Measurements from ENCODE around the gene RRP1.

The RRP1 gene

DNA sequence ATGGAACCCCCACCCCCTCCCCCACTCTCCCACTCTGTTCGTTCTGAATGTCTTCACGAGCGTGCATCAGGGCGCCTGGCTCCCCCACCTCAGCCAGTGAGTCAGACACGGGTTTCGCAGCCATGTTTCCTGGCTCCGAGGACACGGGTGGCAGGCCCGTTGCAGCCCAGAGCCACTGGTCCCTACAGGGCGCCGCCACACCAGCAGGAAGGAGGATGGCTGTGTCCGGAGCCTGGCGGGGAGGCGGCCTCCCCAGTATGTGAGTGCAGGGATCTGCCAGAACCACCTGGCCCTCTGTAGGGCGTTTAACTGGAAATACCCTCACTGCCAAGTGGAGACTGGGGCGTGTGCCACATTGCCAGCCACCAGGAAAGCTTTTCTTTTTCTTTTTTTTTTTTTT is 31.8 kb upstream of the RRP1 start:
- DNase-seq = peak in 24 of 42 donors; percentile 27 to 79 (median 45)
- intact Hi-C loops (cut with DNase I) = no loop called here

DNA sequence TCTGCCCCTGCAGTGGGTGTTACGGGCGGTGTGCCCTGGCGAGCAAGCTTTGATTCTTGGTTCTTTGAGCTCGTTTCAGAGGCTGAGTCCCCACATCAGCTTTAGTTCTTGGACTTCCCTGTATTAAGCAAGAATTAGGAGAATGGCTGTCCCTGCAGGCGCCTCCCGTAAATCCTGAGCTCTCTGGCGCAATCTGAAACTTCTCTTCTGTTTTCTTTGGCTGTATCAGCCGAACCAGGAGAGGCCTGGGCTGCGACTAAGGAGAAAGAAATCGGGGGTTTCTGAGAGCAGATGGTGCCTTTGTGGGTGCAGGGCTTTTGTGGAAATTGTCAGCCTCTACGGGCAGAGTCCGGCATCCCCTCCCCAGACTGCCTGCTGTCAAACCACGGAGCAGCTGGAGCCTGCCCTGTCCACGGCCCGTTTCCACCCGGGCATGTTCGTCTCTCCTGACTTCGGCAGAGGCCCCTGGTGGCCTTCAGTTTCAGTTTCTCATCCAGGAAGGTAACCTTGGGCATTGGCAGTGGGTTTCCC is 31.2 kb upstream of the RRP1 start:
- intact Hi-C loops (cut with DNase I) = no loop called here

DNA sequence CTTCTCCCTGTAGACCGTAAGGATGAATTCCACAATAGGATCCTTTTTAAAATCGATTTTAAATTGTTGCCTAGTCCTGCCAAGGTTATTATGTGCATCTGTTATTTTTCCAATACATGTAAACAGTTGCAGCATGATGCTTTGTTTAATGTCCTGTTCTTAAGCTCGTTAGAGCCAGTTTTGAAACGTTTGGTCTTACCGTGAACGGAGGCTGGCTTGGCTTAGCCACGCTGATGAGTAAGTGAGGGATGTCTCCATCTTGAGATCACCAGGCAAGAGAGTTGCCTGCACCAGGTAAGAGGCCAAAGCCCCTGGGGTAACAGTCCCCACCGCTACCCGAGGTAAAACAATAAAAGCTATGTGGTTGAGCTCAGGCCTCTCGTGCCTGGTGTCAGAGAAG is 30.6 kb upstream of the RRP1 start:
- no peak for DNase-seq
- intact Hi-C loops (cut with DNase I) = no loop called here

More for the DNA sequence above, 31.2 kb upstream of the RRP1 start:
- peak in 4 of 42 donors; percentile 33 to 62 (median 41) for DNase-seq

DNA sequence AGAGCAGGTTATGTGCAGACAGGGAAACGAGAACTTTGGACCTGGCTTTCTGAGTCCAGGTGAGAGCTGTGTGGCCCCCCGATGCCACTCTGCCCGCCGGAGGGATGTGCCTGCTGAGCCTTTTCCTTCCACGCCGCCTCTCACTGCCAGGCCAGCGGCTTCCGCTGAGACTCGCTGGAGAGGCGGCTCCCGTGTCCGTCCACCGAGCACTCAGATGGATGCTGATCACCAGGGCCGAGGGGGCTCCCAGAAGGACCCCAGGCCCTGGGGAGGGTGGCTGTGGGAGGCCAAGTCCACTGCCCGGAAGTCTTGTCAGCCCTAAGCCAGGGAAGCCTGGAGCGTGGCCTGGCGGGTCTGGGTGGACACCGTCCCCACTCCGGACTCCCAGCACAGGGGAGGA is 29.7 kb upstream of the RRP1 start:
- intact Hi-C loops (cut with DNase I) = no loop called here
- no peak for DNase-seq

DNA sequence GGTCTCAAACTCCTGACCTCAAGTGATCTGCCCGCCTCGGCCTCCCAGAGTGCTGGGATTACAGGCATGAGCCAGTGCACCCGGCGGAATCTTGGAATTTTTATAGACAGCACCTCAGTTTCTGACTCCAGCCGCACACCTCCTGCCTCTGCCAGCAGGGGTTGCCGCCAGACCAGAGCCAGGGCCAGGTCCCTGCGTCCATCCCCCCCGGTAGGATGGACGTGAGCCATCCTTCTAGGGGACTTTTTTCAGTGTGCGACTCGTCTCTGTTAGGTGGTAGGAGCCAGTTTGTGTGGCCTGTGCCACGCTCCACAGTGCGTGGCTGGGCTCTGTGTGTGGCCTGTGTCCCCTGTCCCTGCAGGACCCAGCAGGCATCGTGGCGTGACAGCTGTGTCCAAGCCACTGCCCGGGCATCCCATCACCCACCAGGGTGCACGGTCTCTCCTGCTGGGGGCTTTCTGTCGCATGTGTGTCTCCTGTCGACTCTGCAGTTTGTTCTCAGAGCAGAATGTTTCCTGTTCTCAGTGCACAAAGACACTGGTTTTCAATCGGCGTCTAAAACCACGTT is 28.9 kb upstream of the RRP1 start:
- DNase-seq = no peak
- intact Hi-C loops (cut with DNase I) = no loop called here

DNA sequence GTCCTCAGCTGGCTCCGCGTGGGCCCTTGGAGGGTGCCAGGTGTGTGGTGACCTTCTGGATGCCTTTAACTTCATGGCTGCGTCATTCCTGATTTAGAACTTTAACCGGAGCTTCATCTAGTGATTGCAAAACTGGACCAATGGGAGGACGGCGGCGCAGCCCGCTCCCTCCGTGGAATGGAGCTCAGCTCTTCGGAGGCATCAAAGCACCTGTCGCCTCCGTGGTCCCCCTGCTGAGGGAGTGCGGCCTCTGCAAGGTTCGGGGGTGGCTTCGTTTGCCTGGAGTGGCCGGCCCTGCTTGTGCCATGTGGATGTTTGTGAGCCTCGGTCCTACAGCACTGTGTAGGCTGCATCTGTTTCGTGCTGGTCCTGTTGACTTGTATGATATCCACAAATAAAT is 27.5 kb upstream of the RRP1 start:
- intact Hi-C loops (cut with DNase I) = no loop called here
- no peak for DNase-seq

DNA sequence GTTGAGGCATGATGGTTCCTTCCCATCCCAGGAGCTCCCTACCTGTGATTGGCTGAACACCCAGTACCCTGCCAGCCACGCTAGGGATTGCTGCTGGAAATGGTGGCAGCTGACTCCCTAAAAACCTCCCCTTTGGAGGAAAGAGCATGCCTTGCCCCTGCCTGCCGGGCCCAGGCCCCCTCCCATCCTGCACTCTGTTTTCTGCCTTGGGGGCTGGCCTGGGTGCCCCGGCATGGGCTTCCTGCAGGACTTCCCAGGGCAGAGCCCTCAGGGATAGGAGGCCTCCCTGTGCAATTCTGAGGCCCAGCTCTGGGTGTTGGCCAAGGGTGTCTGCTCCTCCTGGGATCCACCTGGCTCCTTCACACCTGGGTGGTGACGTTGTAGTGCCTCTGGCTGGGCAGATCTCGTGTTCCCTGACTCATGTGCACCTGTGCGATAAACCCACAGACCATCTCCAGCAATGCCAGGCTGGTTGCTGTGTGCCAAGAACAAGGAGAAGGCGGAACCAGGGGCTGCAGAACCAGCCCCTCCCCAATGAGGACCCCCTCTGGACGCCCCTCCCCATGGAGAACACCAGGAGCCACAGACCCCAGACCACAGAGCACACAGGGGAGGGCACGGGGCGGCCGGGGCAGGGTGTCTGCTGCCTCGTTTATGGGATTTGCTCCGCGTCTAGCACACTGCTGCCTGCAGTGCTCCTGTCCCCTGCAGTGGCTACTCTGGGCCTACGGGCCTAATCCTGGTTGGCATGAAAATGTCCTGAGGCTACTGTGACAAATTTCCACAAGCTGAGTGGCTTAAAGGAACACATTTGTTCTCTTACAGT is 26.9 kb upstream of the RRP1 start:
- DNase-seq = no peak
- intact Hi-C loops (cut with DNase I) = no loop called here

DNA sequence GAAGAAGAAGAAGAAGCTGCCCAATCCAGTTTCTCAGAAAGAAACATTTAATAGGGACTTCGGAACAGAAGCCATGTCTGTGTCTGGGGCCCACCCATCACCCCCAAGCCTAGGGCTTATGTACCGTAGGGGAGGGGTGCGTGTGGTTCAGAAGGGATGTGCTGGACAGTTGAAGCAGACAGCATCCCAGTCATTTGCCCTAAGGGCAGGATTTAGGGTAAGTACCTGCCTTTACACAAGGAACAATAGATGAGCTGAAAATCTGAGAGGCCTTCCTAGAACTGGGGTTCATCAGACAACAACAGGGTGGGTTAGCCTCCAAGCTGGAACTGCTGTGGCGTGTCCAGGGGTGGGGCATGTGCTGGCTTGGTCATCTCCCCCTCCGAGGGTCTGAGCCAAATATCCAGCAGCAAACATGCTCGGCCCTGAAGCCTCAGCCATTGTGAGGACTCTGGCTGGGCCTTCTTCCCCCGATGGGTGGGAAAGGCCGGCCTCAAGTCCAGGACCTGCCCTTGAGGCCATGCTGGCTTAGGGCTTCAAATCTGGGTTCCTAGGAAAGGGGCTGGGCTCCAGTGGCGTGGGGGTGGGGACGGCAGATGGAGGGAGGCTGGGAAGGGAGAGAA is 25.4 kb upstream of the RRP1 start:
- intact Hi-C loops (cut with DNase I) = no loop called here
- DNase-seq = no peak

DNA sequence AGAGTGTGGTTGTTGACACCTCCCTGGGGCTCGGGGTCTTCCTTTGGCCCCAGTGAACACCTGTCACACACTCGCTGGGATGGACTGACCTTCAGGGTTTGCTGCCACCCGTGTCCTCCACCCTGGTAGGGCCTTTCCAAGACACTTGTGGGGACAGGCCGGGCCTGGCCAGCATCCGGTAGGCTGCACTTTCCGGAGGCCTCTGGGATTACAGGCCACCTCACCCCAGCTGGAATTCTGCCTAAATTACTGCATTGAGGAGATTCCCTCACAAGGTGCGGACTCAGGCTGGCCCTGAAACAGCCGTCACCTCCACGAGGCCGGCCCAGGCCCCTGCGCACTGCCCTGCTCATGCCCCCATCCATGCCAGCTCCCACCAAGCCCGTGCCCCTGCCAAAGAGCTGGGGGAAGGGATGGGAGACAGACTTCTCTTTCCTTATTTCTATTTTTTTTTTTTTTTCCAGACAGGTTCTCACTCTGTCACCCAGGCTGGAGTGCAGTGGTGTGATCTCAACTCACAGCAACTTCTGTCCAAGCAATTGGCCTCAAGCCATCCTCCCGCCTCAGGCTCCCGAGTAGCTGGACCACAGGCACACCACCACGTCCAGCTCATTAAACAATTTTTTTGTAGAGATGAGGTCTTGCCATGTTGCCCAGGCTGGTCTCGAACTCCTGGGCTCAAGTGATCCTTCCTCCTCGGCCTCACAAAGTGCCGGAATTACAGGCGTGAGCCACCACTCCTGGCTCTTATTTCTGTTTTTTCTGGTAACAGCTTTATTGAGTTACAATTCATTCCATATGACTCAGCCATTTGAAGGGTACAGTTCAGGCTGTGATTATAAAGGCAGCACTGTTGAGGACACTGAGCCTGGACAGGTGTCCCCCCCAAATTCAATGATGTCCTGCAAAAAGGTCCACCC is 24.5 kb upstream of the RRP1 start:
- DNase-seq = no peak

DNA sequence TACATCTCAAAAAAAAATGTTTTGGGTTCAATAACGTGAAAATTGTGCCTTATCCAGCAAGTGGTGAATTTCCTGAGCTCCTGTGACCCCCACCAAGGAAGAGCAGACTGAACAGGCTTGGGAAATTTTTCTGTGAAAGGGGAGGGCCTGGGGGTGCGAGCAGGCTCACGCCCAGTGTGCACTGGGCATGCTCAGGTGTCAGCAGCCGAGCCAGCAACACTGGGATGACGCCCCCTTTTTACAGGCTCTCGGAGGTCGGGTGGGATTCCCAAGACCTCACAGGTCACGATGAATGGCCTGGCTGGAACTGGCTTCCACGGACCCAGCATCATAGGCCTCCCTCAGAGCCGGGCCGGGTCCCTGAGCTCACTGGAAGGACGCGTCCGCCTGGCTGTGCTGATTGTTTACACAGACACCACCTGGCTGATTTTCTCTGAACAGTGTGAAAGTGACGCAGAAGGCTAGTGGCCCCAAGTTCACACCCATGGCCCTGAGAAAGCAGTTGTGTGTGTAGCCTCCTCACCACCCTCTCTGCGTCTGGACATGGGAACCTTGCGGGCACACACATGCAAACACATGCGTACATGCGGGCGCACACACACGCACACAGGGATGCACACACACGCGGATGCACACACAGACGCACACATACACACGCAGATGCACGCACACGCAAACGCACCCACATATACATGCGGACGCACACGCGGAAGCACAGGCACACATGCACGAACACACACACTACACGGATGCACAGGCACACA is 22.5 kb upstream of the RRP1 start:
- DNase-seq = no peak
- intact Hi-C loops (cut with DNase I) = no loop called here

More for the DNA sequence above, 24.5 kb upstream of the RRP1 start:
- intact Hi-C loops (cut with DNase I) = no loop called here

DNA sequence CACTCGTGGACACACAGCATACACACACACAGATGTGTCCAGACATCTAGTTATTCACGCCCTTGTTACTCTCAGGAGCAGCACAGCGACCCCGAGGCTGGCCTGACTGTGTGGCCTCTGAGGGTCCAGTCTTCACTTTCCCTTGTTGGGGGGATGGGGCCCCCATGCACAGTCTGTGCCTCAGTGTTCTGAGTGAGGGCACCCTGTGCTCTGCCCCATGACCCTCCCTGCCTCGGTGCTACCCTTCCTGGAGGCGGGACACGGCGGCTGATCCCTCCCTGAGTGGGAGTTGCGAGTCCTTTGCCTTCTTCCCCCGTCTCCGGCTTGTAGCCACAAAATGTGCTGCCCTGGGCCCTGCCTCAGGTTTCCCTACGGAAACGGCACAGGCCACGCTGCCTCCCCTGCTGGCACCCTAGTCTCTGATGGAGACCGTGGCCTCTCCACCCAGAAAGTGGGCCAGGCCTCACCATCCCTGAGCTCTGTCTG is 21.8 kb upstream of the RRP1 start:
- DNase-seq = no peak
- intact Hi-C loops (cut with DNase I) = no loop called here

DNA sequence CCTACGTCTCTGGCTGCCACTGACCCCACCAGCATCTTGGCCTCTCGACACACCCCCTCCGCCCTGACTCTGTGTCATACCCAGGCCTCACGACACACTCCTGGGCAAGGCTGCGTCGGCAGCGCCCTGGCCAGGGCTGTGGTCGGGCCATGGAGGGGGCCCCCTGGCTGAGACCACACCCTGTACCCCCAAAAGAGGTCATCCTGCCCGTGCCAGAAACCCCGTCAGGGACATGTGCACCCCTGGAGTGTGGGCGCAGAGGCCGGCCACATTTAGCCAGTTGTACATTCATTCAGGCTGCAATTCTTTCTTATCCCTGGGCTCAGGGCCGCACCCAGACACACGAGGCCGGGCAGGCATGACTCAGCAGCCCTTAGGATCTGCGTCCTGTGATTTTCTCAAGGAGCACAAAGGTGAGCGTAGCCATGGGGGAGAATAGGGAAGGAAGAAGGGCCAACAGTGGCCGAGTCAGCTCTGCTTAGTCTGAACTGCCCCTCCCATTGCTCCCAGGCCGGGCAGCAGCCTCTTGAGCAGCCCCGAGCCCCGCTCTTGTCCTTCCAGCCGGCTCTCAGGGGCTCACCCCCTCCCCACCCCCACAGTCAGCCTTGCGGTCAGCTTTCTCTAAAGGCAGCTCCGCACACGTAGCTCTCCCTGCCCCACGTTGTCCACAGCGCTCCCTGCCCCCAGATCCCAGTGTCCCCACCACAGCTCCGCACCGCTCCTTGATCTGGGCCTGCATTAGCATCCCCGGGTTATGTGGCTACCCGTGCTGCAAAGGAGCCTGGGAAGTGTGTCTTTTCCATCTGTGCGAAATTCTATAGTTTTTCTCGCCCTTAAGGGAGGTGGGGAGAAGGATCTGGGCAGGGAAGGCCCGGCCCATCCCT is 21.2 kb upstream of the RRP1 start:
- intact Hi-C loops (cut with DNase I) = no loop called here
- peak in 2 of 42 donors; percentile 18 to 66 for DNase-seq

DNA sequence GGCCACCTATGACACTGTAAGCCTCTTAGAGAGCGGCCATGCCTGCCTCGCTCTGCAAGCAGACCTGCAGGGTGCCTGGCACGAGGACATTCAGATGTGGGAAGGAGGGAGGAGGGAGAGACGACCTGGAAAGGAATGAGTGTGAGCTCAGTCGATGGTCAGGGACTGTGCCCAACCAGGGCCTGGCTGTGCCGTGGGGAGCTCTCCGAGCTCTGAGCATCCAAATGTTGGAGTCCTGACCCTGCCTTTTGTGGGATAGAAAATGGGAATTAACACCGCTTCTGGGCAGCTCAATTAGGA is 20.6 kb upstream of the RRP1 start:
- intact Hi-C loops (cut with DNase I) = no loop called here

DNA sequence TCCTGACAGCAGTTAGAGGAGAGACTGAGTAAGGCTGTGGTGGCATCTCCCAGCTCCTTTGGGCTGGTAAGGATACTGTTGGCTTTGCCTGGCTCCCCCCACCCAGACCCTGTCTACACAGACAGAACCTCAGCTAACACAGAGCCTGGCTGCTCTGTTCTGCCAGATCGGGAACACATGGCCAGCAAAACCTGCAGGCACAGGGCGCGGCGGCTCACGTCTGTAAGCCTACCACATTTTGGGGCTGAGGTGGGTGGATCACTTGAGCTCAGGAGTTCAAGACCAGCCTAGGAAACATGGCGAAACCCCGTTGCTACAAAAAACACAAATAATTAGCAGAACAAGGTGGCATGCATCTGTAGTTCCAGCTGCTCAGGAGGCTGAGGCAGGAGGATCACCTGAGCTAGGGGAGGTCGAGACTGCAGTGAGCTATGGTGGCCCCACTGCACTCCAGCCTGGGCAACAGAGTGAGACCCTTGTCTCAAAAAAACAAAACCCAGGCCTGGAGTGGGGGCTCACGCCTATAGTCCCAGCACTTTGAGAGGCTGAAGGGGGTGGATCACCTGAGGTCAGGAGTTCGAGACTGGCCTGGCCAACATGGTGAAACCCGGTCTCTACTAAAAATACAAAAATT is 19.9 kb upstream of the RRP1 start:
- intact Hi-C loops (cut with DNase I) = no loop called here
- DNase-seq = no peak

More for the DNA sequence above, 20.6 kb upstream of the RRP1 start:
- DNase-seq = no peak

DNA sequence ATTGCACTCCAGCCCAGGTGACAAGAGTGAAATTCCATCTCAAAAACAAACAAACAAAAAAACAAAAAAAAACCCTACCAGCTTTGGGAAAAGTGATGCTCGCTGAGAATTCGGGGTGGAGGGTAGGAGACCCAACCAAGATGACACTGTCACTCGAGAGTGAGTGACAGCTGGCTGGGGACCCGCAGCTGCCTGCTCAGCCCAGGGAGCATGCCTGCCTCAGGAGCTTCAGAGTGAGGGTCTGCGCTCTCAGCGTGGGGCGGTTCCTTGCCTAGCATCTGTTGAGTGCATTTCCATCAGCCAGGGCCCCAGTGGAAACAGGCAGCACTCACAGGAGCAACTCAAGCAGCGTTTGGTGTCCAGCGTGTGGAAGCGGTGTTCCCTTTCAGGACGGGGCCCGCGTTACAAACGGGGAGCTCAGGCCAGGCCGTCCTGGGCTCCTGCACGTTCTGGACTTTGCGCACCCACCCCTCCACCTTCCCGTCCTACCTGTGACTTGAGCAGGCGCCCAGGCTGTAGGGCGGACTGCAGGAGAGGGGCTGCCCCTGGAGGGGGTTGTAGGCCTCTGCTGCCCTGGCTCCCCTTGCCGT is 19.2 kb upstream of the RRP1 start:
- DNase-seq = no peak
- intact Hi-C loops (cut with DNase I) = no loop called here

DNA sequence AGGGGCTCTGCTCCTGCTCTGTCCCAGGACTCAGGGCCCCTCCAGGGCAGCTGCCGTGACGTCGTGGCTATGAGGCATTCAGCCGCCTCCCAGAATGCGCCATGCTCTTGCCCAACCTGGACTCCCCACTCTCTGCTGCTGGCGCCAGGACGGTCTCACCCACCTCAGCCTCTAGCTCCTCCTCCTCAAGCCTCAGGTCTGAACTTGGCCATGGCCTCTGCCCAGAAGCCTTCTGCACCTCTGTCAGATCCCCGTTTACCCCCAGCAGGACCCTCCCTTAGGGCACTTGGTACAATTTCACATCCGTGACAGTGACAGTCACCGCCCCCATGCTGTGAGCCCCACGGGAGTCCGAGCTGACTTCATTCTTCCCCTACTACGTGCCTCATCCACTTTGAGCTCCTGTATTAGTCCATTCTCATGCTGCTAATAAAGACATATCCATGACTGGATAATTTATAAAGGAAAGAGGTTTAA is 18.1 kb upstream of the RRP1 start:
- intact Hi-C loops (cut with DNase I) = no loop called here
- DNase-seq = no peak
